Lower leg skin (tissue), 4 donors: Measurements from ENCODE around the gene CHL1. TPM values are rescaled to one million over a fixed set of nuclear protein-coding genes. Genes with fewer than 3 reads are reported as not detected.

Experiments used
- DNase-seq, 2 donors: peaks; one replicate each; pipeline ENCODE4 v3.0.0-alpha.2; 2019; ENCODE audit warnings: low spot score in 2 of 2
- H3K4me3 ChIP-seq: fragments of 200-600 bp; sonication (generic); 2 replicates; pipeline ENCODE4 v1.5.1; 2017; ENCODE audit warnings: mild to moderate bottlenecking, low read depth; ENCODE audit not compliant: poor library complexity, severe bottlenecking
- POLR2A ChIP-seq, 2 donors: fragments of 450-650 bp; IDR thresholded peaks; one replicate each; pipeline ENCODE4 v1.6.1; 2016 to 2017; ENCODE audit warnings: antibody characterized with exemption in 2 of 2, mild to moderate bottlenecking in 1 of 2, moderate library complexity in 1 of 2
- WGBS, 2 donors: methylation state at CpG; one replicate each; pipeline ENCODE4 v1.1.5; 2018; 5-methylcytosine and 5-hydroxymethylcytosine counted together
- intact Hi-C: fragments of 100-400 bp; cut with DNase I; formaldehyde crosslinking; loops from one replicate; pipeline ENCODE4 v1.15.0; 2023; ENCODE audit warnings: low total_unique reads
- total RNA-seq, 4 donors: library from RNA; depleted of rRNA; stranded (reverse); fragments of >200 nt; gene quantifications; one replicate each; pipeline ENCODE4 v1.1.0, GENCODE V29; 2016
- TF ChIP-seq, protein P1 (sequence below), 3 donors: fragments of 450-650 bp; IDR thresholded peaks; one replicate each; pipeline ENCODE4 v1.5.1; 2016; ENCODE audit warnings: antibody characterized with exemption in 3 of 3, mild to moderate bottlenecking in 3 of 3, moderate library complexity in 2 of 3

The CHL1 gene
- total RNA-seq, 4 donors from 2014 or later = 32.7 to 53.1 (median 42.9) TPM

GRCh38 chr3:299590-300301 is 103.2 kb downstream of the CHL1 start:
- TF ChIP-seq, protein P1, sequence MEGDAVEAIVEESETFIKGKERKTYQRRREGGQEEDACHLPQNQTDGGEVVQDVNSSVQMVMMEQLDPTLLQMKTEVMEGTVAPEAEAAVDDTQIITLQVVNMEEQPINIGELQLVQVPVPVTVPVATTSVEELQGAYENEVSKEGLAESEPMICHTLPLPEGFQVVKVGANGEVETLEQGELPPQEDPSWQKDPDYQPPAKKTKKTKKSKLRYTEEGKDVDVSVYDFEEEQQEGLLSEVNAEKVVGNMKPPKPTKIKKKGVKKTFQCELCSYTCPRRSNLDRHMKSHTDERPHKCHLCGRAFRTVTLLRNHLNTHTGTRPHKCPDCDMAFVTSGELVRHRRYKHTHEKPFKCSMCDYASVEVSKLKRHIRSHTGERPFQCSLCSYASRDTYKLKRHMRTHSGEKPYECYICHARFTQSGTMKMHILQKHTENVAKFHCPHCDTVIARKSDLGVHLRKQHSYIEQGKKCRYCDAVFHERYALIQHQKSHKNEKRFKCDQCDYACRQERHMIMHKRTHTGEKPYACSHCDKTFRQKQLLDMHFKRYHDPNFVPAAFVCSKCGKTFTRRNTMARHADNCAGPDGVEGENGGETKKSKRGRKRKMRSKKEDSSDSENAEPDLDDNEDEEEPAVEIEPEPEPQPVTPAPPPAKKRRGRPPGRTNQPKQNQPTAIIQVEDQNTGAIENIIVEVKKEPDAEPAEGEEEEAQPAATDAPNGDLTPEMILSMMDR (IDR thresholded peaks at IDR 0.05) = no peak
- no peak for TF ChIP-seq POLR2A (IDR thresholded peaks at IDR 0.05)
- no peak overlapping the region for H3K4me3 ChIP-seq
- intact Hi-C loops = no loop called here
- 64 to 74% methylated on average over 5 of the region's 5 CpGs for WGBS, 2 donors
- no peak for DNase-seq

DNA sequence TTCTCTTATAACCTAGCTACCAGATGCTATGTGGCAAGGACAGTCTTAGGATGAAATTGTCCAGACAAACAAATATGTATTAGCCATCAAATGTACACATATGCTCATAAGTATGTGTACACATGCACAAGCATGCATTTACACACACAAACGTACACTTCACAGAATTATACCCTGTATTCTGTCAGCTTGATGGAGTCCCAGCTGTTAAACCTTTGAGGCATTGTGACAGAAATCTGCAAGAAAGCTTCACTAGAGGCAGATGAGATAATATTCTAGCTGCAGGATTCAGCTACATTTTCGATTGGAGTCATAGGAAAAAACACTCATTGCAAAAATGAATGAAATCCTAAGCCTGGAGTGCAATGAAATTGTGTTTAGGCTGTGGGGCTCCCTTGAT is 110.6 kb downstream of the CHL1 start:
- intact Hi-C loops = no loop called here
- 55 to 73% methylated on average over 2 of the region's 2 CpGs for WGBS, 2 donors
- DNase-seq = no peak
- no peak overlapping the region for H3K4me3 ChIP-seq
- TF ChIP-seq, protein P1 (IDR thresholded peaks at IDR 0.05) = no peak
- no peak for TF ChIP-seq POLR2A (IDR thresholded peaks at IDR 0.05)

DNA sequence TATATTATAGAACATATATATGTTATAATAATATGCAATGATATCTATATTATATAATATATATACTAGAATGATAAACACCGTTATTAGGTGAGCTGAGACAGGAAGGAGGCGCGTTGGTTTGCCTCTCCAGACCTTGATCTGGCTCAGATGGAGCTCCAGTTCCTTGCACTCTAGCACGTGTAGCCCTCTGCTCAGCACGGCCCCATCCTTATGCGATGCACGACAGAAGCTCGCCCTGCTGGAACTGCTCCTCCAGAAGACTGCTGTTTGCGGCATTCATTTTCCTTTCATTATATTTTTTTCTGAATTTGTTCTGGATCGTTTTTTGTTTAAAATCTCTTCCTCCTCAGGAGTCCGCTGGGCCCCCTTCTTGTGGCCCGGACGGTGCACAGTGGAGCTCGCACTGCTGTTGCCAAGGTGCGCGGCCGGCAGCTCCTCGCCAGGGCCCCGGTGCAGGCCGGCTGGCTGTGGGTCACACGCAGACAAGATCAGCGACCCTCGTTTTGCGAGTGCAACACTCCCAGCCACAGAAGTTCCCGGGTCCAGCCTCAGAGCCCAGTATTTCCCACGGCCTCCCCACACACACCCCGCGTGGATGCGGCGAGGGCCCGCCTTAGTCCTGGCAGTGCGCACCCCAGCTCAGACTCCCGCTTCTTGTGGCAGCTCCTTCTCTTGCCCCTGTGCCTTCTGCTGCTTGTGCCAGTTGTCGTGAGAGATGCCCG is 112.2 kb downstream of the CHL1 start:
- no peak overlapping the region for H3K4me3 ChIP-seq
- intact Hi-C loops = no loop called here
- 50 to 52% methylated on average over 35 of the region's 35 CpGs for WGBS, 2 donors
- no peak for DNase-seq
- TF ChIP-seq, protein P1 (IDR thresholded peaks at IDR 0.05) = no peak
- no peak for TF ChIP-seq POLR2A (IDR thresholded peaks at IDR 0.05)

GRCh38 chr3:312160-312733 is 115.7 kb downstream of the CHL1 start:
- WGBS, 2 donors = 49 to 69% methylated on average over 3 of the region's 3 CpGs
- H3K4me3 ChIP-seq = no peak overlapping the region
- no peak for TF ChIP-seq POLR2A (IDR thresholded peaks at IDR 0.05)
- TF ChIP-seq, protein P1 (IDR thresholded peaks at IDR 0.05) = no peak
- no peak for DNase-seq
- intact Hi-C loops = no loop called here

- 70 to 75% methylated on average over 2 of the region's 2 CpGs for WGBS, 2 donors
- intact Hi-C loops = no loop called here
Observed at GRCh38 chr3:312911-313310, 116.3 kb downstream of the CHL1 start.

More at GRCh38 chr3:312911-313310, 116.3 kb downstream of the CHL1 start:
- H3K4me3 ChIP-seq = no peak overlapping the region
- TF ChIP-seq, protein P1 (IDR thresholded peaks at IDR 0.05) = no peak
- DNase-seq = no peak
